DLD1 (cell line): ENCODE measurements around the gene PLSCR3.

ENCODE experiments used
- in situ Hi-C: cut with HindIII; loops from 2 replicates; pipeline ENCODE4 v1.10.0; 2017; ENCODE audit warnings: low sequenced_read_pairs

Gene PLSCR3

DNA sequence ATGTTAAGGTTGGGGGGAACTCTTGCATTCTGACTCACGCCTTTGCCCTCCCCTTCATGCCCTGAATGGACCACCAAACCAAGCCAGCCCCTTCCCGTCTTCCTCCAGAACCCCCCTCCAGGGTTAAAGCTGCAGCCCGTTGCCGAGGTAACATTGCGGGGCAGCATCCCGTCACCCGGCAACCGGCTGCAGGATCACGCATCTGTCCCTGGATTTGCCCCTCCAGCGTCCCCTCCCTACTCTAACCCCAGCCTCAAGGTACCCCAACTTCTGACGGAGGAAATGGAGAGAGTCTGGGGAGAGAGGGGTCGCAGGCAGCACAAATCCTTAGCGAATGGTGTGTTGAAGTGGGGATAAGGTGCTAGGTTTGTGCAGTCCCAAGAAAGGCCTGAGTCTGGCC lies 12.8 kb upstream of the PLSCR3 start:
- in situ Hi-C loops, result no loop called here

DNA sequence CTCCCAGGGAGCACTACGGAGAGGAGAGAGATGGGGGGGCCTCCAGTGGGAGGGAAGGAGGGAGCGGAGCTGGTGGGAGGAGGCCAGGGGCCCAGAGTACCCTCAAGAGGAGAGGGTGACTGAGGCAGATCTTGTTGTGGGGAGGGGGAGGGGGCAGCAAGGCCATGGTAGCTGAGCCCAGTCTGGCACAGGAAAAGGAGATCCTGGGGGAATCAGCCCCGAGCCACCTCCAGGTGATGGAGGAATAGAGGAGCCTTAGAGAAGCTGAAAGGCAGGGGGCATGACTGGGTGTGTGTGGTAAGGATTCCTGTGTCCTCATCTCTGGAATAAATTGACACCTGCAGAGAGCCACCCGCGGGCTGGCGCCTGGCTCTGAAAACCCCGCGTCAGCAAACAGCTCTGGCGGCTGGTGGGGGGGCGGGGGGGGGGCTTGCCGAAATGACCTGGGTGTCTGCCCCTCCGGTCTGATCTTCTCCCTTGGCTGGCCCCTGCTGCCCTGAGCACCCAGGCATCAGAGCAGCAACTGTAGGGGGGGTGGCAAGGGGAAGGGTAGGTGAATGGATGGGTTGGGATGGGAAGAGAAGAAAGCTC lies 12.0 kb upstream of the PLSCR3 start:
- in situ Hi-C loops, result no loop called here

DNA sequence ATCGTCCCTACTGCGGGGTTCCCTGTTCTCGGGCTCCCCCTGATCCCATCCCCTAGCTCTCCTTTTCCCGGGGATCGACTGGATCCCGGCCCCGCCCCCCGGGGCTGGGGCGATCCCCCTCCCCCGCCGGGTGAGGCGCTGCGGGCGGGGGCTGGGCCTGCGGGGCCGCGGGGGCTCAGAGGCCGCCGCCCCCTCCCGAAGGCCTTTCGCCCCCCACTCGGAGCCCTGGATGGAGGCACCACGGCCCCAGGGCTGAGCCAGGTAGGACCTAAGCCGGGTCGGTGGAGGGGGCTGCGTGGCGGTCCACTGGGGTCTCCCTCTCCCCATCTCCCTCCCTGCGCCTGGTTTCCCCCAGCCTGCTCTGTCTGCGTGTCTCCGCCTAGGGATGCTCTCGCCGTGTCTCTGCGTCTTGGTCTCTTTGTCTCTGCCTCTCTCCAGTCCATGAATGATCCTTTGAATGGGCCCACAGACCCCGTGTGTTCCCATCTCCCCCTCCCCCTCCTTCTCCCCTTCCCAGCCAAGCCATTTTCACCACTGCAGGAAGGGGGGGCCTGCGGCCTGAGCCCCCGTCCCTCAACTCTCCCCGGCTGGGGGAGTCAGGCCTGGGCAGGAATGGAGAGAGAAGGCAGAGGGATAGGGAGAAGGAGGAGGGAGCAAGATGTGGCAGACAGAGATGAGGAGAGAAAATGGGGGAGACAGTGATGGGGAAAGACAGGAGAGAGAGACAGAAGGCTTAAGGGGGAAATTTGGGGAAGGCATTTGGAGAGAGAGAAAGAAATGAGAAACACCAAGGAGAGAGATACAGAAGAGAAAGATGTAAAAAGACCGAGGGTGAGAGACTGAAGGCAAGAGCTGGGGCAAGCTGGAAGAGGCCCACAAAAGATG lies 11.3 kb upstream of the PLSCR3 start:
- in situ Hi-C loops, result no loop called here

DNA sequence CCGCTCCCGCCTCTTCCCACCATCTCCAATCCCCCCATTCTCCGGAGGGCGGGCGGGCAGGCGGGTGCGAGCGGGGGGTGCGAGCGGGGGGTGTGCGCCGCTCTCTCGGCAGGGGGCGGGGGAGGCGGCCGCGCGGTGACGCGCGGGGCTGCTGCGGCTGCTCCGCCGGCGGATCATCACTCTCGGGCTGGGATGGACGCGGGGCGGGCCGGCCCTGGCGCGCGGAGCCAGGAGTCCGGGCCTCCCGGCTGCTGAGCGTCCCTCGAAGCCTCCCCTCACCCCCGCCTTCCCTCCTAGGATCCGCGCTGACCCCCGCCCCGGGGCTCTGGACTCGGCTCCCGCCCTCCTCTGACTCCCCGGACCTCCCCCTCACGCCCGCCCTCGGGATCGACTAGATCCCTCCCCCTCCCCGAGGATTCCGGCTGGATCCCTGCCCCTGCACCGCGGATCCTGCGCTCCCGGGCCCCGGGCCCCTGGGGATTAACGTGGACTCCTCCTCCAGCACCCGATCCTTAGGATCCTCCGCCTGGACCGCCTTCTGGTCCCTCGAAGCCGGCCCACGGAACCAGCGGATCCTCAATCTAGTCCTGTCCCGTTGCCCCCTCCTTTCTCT lies 10.5 kb upstream of the PLSCR3 start:
- in situ Hi-C loops, result no loop called here

DNA sequence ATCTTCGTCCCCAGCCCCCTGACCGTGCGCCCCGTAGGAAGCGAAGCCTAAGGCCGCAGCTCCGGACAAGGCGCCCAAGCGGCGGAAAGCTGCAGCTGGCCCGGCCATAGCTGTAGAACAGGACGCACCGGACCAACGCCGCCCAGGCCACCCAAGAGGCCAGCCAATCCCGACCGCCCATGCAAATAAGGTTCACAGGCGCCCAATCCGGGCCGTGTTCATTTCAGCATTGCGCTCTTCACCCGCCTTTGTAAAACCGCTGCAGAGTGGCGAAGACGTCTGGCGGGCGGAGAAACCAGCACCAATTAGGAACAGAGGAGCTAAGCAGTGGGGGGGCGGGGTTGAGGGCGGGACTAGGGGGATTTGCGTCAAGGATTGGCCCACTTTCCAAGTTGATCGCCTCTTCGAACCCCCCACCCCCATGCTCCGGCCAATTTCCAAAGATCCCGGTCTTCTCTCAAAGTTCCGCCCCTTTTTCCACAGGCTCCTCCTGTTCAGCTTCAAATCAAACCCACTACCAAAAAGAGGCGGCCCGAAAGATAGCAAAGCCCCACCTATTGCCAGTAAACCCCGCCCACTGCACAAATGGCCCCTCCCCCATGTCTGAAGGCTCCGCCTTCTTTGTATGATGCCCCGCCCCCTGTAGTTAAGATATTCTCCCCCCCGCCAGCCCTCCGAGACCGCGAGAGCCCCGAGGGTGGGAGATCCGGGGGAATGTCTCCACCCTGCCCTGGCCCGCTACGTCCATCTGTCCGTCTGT lies 9.8 kb upstream of the PLSCR3 start, which contains the start of gene TMEM256:
TMEM256 (minus strand) TSS at position 121 of the 760 bp plus-strand sequence; CDS start at position 108, 13 bp downstream.
- in situ Hi-C loops, result no loop called here

DNA sequence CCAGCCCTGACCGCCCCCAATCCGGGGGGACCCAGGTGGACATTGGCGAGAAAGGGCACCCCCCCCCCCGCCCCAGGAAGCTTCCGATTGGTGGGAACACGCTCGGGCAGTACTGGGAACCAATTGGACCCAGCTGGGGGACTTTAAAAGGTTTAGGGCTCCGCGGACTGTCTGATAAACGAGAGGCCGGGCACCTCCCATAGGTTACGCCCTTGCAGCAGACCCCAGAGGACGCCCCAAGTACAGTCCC lies 9.3 kb upstream of the PLSCR3 start:
- in situ Hi-C loops, result no loop called here

DNA sequence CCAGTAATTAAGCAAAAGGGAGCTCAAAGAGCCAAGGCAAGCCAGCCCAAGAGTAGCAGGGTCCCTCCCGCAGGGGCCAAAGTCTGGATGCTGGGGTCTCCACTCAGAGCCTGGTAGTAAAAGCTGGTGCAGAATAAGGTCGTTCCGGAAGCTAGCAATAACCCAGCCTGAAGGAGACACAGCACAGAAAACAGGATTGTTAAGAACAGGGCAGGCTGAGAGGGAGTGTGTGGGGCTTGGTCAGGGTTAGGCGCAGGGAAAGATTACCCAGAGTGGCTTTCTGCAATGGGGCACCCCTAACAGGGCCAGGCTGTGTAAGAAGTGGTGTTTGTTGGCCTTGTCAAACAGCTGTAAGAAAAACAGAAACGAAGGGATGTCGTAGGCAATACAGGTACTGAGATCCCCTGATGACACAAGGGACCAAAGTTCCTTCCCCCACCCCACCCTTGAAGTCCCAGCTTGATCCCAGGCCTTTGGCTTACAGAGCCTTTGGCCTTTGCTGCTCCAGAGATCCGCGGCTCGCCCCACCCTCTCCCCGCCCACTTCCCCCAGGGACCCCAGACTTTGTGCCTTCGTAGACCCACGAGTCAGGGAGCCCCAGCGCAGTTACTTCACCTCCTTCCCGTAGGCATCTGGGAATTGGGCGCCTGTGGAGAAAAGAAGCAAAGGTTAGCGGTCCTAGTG lies 8.9 kb upstream of the PLSCR3 start:
- in situ Hi-C loops, result no loop called here

DNA sequence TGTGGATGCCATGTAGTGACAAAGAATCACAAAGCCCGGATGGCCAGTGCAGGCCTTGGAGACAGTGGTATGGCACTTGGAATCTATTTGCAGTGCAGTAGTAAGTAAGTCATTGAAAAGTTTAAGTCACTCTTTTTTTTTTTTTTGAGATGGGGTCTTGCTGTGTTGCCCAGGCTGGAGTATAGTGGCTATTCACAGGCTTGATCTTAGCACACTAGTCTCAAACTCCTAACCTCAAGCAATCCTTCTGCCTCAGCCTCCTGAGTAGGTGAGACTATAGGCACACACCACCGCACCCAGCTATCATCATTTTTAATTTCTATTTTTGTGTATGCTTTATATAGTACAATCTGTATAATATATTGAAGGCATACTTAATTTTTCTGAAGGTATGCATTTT lies 4.3 kb upstream of the PLSCR3 start:
- in situ Hi-C loops, result no loop called here

DNA sequence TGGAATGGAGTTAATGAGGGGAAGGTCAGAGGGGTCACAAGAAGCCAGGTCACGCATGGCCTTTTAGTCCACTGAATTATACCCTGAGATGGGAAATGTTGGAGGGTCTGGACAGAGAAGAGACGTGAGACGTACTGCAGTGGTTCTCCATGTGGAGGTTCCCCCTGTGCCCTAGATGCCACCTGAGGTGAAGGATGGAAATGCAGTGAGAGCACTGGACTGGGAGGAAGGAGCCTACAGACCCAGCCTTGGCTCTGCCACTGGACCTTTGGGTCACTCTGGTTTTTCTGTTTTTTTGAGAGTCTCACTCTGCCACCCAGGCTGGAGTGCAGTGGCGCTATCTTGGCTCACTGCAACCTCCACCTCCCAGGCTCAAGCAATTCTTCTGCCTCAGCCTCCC lies 1.8 kb upstream of the PLSCR3 start:
- in situ Hi-C loops, result no loop called here

DNA sequence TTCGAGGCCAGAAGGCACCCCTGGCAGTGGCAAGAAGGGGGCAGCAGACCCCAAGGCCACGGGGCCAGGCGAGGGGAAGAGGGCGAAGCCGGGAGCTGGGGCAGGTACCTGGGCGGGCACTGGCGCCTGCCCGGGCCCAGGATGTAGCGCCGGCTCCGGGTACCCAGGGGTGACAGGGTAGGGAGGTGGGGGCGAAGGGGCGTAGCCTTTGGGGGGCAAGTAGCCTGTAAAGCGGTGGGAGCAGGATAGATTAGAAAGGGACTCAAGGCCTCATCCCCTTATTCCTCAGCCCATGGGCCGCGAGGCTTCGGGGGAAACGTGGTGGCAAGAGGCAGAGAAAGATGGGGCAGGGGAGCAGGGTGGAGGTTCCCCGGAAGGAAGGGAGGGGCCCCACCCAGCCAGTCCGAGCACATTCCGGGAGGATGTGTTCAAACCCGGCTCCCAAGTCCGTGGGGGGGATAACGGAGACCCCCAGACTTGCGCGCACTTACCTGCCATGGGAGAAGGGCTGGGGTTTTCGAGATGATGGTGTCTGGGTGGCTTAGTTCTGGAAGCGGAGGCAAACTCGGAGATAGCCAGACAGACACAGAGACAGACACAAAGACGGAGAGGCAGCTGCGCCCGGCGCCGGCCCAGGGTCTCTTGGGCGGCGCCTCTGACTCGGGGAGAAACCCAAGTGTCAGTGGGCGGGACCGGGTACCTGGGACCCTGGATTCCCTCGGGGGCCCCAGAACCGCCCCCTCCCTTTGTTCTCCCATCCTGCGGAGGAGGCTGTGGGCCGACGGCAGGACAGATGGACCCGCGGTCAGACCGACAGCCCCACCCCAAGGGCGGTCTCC lies 493 bp downstream of the PLSCR3 start:
- in situ Hi-C loops, result no loop called here

DNA sequence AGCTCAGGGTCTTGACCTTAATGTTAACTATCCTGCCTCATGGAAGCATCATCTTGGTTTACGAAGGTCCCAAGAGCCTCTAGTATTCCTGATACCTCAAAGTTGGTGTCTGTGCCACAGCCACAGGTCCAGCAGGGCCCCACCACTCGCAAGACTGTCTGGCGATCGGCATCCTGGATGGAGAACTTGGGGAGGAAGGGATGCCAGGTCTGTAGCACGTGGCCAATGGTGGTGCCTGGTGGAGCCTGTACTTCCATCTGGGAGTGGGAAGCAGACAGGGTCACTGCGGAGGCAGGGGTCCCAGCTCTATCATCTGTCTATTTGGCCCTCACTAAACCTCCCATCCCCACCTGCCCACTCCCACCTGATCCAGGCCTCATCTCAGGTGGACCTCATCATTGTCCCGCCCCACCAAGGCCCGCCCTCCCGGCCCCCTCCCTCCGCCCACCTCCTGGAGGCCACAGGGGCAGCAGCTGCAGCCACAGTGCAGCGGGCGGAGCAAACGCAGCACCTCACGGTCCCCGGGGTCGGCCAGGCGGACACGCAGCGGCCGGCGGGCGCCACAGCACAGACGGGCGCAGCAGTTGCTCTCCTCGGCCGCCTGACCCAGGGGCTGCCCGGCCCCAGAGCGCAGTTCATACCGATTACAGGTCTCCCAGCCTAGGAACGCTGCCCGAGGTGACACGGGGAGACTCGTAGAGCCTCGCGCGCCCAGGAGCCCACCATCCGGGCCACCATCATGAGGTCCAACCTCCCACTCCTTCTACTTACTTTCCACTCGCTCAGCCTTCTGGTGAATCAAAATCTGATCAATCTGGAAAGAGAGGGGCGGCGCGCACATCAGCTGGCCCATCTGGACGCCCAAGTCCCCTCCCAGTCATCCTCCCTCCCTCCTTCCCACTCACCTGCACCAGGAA lies 1.4 kb downstream of the PLSCR3 start:
- in situ Hi-C loops, result no loop called here

DNA sequence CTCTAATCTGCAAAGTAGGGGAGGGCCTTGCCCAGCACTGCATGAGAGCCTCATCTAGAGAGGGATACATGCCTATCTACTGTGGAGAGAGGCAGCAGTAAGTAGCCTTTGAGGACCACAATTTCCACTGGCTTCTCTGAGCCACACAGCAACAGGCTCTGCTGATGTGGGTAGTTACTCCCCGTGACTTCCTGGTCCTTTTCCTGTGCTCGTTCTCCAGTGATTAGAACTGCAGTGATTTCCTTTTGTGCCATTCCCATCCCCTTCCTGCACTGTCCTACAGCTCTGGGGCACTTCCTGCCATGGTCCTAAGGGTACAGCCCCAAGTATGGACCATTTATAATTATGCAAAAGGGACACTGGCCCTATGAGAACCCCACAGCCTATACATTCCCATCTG lies 3.0 kb downstream of the PLSCR3 start:
- in situ Hi-C loops, result no loop called here

DNA sequence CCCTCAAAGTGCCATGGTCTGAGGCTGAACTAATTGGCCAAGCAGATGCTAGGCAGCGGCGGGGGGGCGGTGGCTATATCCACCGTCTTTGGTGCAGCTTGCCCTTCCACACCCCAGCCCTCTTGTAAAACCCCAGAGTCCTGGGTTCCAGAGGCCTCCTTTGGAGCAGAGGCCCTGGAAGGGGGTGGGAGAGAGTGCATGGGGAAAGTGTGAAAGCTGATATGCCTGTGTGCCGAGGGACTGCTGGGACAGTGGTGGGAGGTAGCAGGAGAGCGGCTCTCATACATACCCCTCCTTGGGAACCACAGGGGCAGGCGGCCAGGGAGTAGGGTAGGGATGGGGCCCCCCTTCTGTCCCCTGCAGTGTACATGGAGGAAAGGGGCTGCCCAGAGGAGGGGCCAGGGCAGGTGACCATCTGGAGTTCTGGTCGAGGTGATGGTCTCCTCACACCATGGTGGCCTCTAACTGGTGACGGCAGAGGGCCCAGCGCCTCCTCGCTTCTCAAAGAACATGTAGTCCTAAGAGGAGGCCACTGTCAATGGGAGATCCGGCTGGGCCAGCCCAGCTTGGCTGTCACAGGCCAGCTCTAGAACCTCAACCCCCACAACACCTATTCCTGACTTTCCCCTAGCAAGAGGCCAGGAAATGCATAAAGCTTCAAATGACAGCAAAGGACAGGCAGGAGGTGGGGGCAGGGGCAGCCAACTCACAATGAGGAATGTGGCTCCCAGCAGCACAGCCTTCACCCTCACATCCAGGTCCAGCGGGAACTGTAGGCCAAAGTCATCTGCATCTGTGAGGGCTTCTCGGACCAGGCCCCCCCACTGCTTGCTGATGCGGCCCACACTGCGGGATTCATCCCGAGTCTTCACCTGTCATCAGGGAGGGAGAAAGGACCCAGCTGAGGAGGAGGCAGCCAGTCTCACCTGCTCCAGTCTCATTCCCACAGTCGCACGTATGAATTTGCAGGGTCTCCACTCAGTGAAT lies 4.1 kb downstream of the PLSCR3 start:
- in situ Hi-C loops, result no loop called here

DNA sequence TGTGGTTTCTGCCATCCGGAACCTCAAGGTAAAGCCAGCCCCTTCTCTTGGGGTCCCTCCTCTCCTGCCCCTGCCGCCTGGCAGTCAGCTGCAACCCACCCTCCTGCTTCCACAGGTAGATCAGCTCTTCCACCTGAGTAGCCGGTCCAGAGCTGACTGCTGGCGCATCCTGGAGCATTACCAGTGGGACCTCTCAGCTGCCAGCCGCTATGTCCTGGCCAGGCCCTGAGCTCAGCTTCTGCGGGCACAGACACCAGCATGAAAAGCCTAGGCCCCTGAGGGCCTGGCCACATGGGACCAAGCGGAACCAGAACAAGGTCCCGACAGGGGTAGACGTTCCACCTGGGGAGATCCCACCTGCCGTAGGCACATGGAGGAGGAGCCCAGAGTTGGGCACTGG lies 5.5 kb downstream of the PLSCR3 start:
- in situ Hi-C loops, result no loop called here

DNA sequence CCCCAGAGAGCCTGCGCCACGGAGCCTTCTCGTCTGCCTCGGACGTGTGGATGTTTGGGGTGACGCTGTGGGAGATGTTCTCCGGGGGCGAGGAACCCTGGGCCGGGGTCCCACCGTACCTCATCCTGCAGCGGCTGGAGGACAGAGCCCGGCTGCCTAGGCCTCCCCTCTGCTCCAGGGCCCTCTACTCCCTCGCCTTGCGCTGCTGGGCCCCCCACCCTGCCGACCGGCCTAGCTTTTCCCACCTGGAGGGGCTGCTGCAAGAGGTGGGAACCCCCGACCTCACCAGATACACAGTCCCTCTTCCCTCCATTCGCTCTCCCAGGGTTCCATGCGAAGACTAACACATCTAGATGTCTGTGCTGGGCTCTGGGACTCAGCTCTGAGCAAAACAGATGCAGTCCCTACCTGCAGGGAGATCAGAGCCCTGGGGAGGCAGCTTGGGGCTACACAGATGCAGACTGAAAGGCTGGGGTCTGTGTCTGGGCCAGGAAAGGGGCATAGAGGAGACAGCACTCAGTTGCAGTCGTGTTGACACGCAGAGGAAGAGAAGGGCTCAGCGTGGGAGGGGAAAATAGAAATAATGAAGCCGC lies 9.7 kb downstream of the PLSCR3 start:
- in situ Hi-C loops, result no loop called here

DNA sequence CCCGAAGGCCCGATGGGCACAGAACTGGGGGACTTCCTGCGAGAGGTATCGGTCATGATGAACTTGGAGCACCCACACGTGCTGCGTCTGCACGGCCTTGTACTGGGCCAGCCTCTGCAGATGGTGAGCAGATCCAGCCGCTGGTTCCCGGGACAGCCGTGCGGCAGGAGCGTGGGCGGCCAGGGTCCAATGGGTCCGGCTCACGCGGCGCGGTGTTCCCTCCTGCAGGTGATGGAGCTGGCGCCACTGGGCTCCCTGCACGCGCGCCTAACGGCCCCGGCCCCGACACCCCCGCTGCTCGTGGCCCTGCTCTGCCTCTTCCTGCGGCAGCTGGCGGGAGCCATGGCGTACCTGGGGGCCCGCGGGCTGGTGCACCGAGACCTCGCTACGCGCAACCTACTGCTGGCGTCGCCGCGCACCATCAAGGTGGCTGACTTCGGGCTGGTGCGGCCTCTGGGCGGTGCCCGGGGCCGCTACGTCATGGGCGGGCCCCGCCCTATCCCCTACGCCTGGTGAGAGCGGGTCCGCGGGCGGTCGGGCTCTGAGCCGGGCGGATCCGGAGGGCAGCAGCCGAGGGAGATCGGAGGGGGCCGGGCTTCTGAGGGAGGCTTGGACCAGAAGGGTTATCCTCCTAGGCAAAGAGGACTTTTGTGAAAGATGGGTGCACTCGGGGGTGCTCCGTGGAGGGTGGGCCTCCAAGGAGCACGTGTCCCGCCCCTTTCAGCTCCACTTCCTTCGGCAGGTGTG lies 10.4 kb downstream of the PLSCR3 start:
- in situ Hi-C loops, result no loop called here

DNA sequence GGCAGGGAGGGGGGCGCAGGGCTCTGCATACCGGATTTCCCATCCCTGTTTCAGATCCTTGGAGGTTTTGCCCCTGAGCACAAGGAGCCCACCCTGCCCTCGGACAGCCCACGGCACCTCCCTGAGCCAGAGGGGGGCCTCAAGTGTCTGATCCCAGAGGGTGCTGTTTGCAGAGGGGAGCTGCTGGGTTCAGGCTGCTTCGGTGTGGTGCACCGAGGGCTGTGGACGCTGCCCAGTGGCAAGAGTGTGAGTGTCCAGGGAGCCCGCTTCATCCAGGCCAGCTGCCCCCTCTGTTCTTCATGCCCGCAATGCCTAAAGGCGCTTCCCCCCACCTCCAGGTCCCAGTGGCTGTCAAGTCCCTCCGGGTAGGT lies 11.0 kb downstream of the PLSCR3 start:
- in situ Hi-C loops, result no loop called here
